ENCODE measurements around the gene CELF6. TPM values are rescaled to one million over a fixed set of nuclear protein-coding genes. Genes with fewer than 3 reads are reported as not detected.

CELF6 gene
- total RNA-seq, 1 experiment from 2014 or later = 0.52 TPM

GRCh38 chr15:72358650-72359171 lies 38.8 kb upstream of the CELF6 start:
- H2AFZ ChIP-seq (ENCODE audit: low read depth, low read length, poor library complexity, severe bottlenecking) = no peak overlapping the region
- no peaks in the 10 kb centered on the region for H4K20me1 ChIP-seq (ENCODE audit: insufficient read depth)
- no peak overlapping the region for H3K4me2 ChIP-seq (ENCODE audit: low read length)
- no peak for DNase-seq (ENCODE audit: low read depth, low spot score)
- H3K27me3 ChIP-seq (ENCODE audit: insufficient read depth, low read length) = no peaks in the 10 kb centered on the region
- TF ChIP-seq SRF (IDR thresholded peaks at IDR 0.05; ENCODE audit: low read depth) = no peak
- no peak for TF ChIP-seq ZBTB33 (IDR thresholded peaks at IDR 0.05; ENCODE audit: extremely low read depth, insufficient replicate concordance, low read length)
- no peak overlapping the region for H3K27ac ChIP-seq (ENCODE audit: low read depth, low read length)
- no peaks in the 10 kb centered on the region for H3K9me3 ChIP-seq (ENCODE audit: control insufficient read depth in 1 of 2, insufficient read depth in 1 of 2, low read depth in 1 of 2, low read length in 2 of 2)
- no peaks in the 10 kb centered on the region for H3K9me2 ChIP-seq (ENCODE audit: insufficient read depth)
- RAD21 ChIA-PET (ENCODE audit: low non-redundant PET in 1 of 2, low total read pairs in 2 of 2, uncharacterized antibody in 2 of 2, unreplicated experiment in 2 of 2) = no interaction called here
- no TSS peak for BruUV-seq (replicated peaks)
- no peak overlapping the region for H3K9ac ChIP-seq (ENCODE audit: low read length)
- intact Hi-C loops (cut with micrococcal nuclease) = no loop called here
- H3K79me2 ChIP-seq (ENCODE audit: insufficient read depth, low read length) = peaks cover 18% of the 10 kb centered on the region; the same call in 1 of the 2 replicates
- H3K4me3 ChIP-seq (replicated peaks in 1 of 2; ENCODE audit: low read depth in 1 of 2, low read length in 2 of 2) = no peak overlapping the region
- ATAC-seq = no peak
- no peaks in the 10 kb centered on the region for H3K36me3 ChIP-seq (ENCODE audit: control insufficient read depth in 1 of 2, insufficient read depth in 2 of 2, low read length in 2 of 2)
- H3K4me1 ChIP-seq (ENCODE audit: control insufficient read depth in 1 of 2, insufficient read depth in 2 of 2, low read length in 2 of 2) = no peaks in the 10 kb centered on the region
- POLR2A ChIA-PET = no interaction called here
- CTCF ChIA-PET = no interaction called here

- intact Hi-C loops (cut with micrococcal nuclease) = no loop called here
- CTCF ChIA-PET = no interaction called here
- no peak overlapping the region for H3K9ac ChIP-seq (ENCODE audit: low read length)
- H3K36me3 ChIP-seq (ENCODE audit: control insufficient read depth in 1 of 2, insufficient read depth in 2 of 2, low read length in 2 of 2) = no peaks in the 10 kb centered on the region
- ATAC-seq (no peak), DNase-seq (ENCODE audit: low read depth, low spot score) (no peak)
- BruUV-seq (replicated peaks) = no TSS peak
- H3K9me2 ChIP-seq (ENCODE audit: insufficient read depth) = no peaks in the 10 kb centered on the region
- H4K20me1 ChIP-seq (ENCODE audit: insufficient read depth) = no peaks in the 10 kb centered on the region
- no peak overlapping the region for H2AFZ ChIP-seq (ENCODE audit: low read depth, low read length, poor library complexity, severe bottlenecking)
- no peak overlapping the region for H3K27ac ChIP-seq (ENCODE audit: low read depth, low read length)
- POLR2A ChIA-PET = no interaction called here
- H3K4me3 ChIP-seq (replicated peaks in 1 of 2; ENCODE audit: low read depth in 1 of 2, low read length in 2 of 2) = no peak overlapping the region
- peaks cover 18% of the 10 kb centered on the region; the same call in 1 of the 2 replicates for H3K79me2 ChIP-seq (ENCODE audit: insufficient read depth, low read length)
- H3K27me3 ChIP-seq (ENCODE audit: insufficient read depth, low read length) = no peaks in the 10 kb centered on the region
- RAD21 ChIA-PET (ENCODE audit: low non-redundant PET in 1 of 2, low total read pairs in 2 of 2, uncharacterized antibody in 2 of 2, unreplicated experiment in 2 of 2) = no interaction called here
- no peak overlapping the region for H3K4me2 ChIP-seq (ENCODE audit: low read length)
- no peaks in the 10 kb centered on the region for H3K9me3 ChIP-seq (ENCODE audit: control insufficient read depth in 1 of 2, insufficient read depth in 1 of 2, low read depth in 1 of 2, low read length in 2 of 2)
- no peaks in the 10 kb centered on the region; a peak in 1 of 4 replicates for H3K4me1 ChIP-seq (ENCODE audit: control insufficient read depth in 1 of 2, insufficient read depth in 2 of 2, low read length in 2 of 2)
- TF ChIP-seq EZH2phosphoT487 (IDR thresholded peaks at IDR 0.05; ENCODE audit: borderline replicate concordance) = no peak
- TF ChIP-seq FOSL1 (IDR thresholded peaks at IDR 0.05; ENCODE audit: low read depth) = no peak
- TF ChIP-seq CEBPB (IDR thresholded peaks at IDR 0.05; ENCODE audit: low read depth) = no peak
- no peak for TF ChIP-seq ZNF274 (IDR thresholded peaks at IDR 0.05; ENCODE audit: low read depth, low read length)
- TF ChIP-seq SIN3A (IDR thresholded peaks at IDR 0.05; ENCODE audit: low read depth) = no peak
- TF ChIP-seq POLR2AphosphoS5 (IDR thresholded peaks at IDR 0.05; ENCODE audit: low read depth, low read length) = no peak
- TF ChIP-seq ATF3 (IDR thresholded peaks at IDR 0.05) = no peak
- no peak for TF ChIP-seq CTCF (IDR thresholded peaks at IDR 0.05 in 2 of 3, conservative IDR thresholded peaks at IDR 0.05 in 1 of 3; ENCODE audit: borderline replicate concordance in 1 of 3, insufficient read depth in 1 of 3, low read depth in 2 of 3, low read length in 2 of 3)
- TF ChIP-seq ZFX (IDR thresholded peaks at IDR 0.05) = no peak
- TF ChIP-seq ELF1 (IDR thresholded peaks at IDR 0.05; ENCODE audit: borderline replicate concordance, low read depth) = no peak
- no peak for TF ChIP-seq ZBTB33 (IDR thresholded peaks at IDR 0.05; ENCODE audit: extremely low read depth, insufficient replicate concordance, low read length)
- TF ChIP-seq JUND (IDR thresholded peaks at IDR 0.05) = no peak
- TF ChIP-seq EGR1 (IDR thresholded peaks at IDR 0.05; ENCODE audit: low read depth) = no peak
- TF ChIP-seq SRF (IDR thresholded peaks at IDR 0.05; ENCODE audit: low read depth) = no peak
- no peak for TF ChIP-seq MAX (IDR thresholded peaks at IDR 0.05)
These were observed 38.2 kb upstream of the CELF6 start for GRCh38 chr15:72358121-72358520.

Measured in HCT116 (cell line).